PC-9 (cell line): ENCODE results near the gene NBEA.

Experiments
- CTCF ChIP-seq: fragments of 200-600 bp; sonication (generic); conservative IDR thresholded peaks from 2 replicates; pipeline ENCODE4 v1.6.1; 2017; ENCODE audit warnings: mixed run types, antibody characterized with exemption, mild to moderate bottlenecking, moderate library complexity
- EZH2 ChIP-seq: fragments of 200-600 bp; sonication (generic); IDR thresholded peaks from 2 replicates; pipeline ENCODE4 v1.8.0; 2017; ENCODE audit warnings: antibody characterized with exemption, low read depth

- TF ChIP-seq CTCF (no peak), EZH2 (no peak)
Measured at GRCh38 chr13:34944751-34945150, 2.7 kb downstream of the NBEA start.
